DOHH2 (cell line): Measurements from ENCODE around the gene MYPN.

Experiments
- CTCF ChIP-seq: fragments of 200-600 bp; sonication (generic); IDR thresholded peaks from one replicate; pipeline ENCODE4 v1.5.1; 2014; ENCODE audit warnings: antibody characterized with exemption, mild to moderate bottlenecking, low read depth, low read length; ENCODE audit not compliant: poor library complexity, severe bottlenecking
- EZH2phosphoT487 ChIP-seq: fragments of 200-600 bp; sonication (generic); IDR thresholded peaks from 2 replicates; pipeline ENCODE4 v1.6.1; 2017; ENCODE audit warnings: borderline replicate concordance, mild to moderate bottlenecking, antibody characterized with exemption, low read length, moderate library complexity, mixed read lengths

DNA sequence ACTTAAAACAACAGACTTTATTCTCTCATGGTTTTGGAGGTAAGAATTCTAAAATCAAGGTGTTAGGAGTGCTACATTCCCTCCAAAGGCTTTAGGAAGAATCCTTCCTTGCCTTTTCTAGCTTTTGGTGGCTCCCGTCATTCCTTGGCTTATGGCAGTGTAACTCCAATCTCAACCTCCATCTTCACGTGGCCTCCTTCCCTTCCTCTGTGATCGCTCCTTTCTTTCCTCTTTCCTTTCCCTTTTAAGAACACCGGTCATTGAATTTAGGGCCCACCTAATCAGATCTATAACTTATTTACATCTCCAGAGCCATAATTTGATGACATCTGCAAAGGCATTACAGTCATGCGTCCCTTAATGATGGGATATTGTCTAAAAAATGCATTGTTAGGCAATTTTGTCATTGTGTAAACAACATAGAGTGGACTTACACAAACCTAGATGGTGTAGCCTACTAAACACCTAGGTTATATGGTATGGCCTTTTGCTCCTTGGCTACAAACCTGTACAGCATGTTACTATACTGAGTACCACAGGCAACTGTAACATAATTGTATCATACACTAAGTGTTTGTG lies 28.3 kb upstream of the MYPN start:
- TF ChIP-seq CTCF (no peak), EZH2phosphoT487 (no peak)
